ENCODE results near the gene SIGLEC12.
"Not testable (repeated sequence)": the region's sequence is repeated elsewhere in the genome, so short reads cannot be mapped to it uniquely, and the experiment has no call there.

The SIGLEC12 gene

DNA sequence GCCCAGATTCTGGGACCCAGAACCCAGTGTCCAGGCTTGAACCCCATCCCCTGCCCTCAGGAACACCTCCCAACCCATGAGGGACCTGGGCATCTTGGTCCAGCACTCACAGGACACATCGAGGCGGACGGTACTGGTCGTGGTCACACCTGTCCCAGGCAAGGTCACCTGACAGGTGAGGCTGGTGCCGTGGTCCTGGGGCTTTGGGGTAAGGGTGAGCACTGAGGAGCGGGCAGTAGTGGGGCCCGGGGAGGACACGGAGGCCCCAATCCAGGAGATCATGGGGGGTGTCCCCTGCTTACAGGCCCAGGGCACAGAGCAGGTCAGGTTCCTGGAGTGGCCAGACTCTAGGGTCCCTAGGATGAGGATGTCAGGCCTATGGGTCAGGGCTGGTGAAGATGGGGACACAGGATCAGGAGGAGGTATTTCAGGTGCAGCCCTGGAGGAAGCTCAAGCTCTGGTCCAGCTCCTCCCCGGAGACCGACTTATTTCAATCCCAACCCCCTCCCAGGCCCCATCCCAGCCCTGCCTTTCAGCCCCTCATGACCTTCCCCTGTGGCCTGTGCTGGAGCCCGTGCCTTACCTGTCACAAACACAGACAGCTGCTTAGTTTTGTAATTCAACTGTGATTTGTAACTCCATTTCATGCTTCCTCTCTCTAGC, 44.1 kb downstream of the SIGLEC12 start:
- no peak overlapping the region for H3K27ac ChIP-seq (ENCODE audit: low read depth, low read length)
- H3K9ac ChIP-seq (ENCODE audit: low read depth, low read length), result no peak overlapping the region
- no peaks in the 10 kb centered on the region for H3K27me3 ChIP-seq (ENCODE audit: control insufficient read depth, insufficient read depth, low read length)
- H3K36me3 ChIP-seq (ENCODE audit: control insufficient read depth, insufficient read depth, low read length), result no peaks in the 10 kb centered on the region
- no peaks in the 10 kb centered on the region; the same call in 1 of the 2 replicates for H3K9me3 ChIP-seq (ENCODE audit: control insufficient read depth, insufficient read depth, low read length)
- peaks cover 3% of the 10 kb centered on the region; the same call in 1 of the 2 replicates for H3K4me1 ChIP-seq (ENCODE audit: control insufficient read depth, insufficient read depth, low read length)
- H3K4me3 ChIP-seq (ENCODE audit: low read depth, low read length), result no peak overlapping the region

GRCh38 chr19:51456541-51457290, 44.9 kb downstream of the SIGLEC12 start:
- Histone ChIP-seq H3K9ac (ENCODE audit: low read depth, low read length) (no peak overlapping the region), H3K4me1 (ENCODE audit: control insufficient read depth, insufficient read depth, low read length) (peaks cover 3% of the 10 kb centered on the region; the same call in 1 of the 2 replicates), H3K27me3 (ENCODE audit: control insufficient read depth, insufficient read depth, low read length) (no peaks in the 10 kb centered on the region), H3K9me3 (ENCODE audit: control insufficient read depth, insufficient read depth, low read length) (no peaks in the 10 kb centered on the region; the same call in 1 of the 2 replicates), H3K4me3 (ENCODE audit: low read depth, low read length) (no peak overlapping the region), H3K27ac (ENCODE audit: low read depth, low read length) (no peak overlapping the region), H3K36me3 (ENCODE audit: control insufficient read depth, insufficient read depth, low read length) (no peaks in the 10 kb centered on the region)

DNA sequence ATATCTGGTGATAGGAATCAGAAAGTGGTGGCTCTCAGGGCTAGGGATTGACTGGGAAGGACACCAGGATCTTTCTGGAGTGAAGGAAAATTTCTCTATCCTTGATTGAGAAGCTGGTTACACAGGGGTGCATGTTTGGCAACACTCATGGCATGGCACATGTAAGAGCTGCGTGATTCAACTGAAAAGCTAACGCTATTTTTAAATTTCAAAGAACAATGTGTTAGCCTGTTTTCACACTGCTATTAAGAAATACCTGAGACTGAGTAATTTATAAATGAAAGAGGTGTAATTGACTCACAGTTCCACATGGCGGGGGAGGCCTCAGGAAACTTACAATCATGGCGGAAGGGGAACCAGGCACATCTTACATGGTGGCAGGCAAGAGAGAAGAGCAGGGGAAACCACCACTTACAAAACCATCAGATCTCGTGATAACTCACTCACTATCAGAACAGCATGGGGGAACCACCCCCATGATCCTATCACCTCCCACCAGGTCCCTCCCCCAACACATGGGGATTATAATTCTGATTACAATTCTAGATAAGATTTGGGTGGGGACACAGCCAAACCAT, 50.8 kb downstream of the SIGLEC12 start:
- Histone ChIP-seq H3K27ac (ENCODE audit: low read depth, low read length) (no peak overlapping the region), H3K4me3 (ENCODE audit: low read depth, low read length) (no peak overlapping the region), H3K27me3 (ENCODE audit: control insufficient read depth, insufficient read depth, low read length) (no peaks in the 10 kb centered on the region), H3K36me3 (ENCODE audit: control insufficient read depth, insufficient read depth, low read length) (no peaks in the 10 kb centered on the region), H3K9me3 (ENCODE audit: control insufficient read depth, insufficient read depth, low read length) (peaks cover 20% of the 10 kb centered on the region), H3K4me1 (ENCODE audit: control insufficient read depth, insufficient read depth, low read length) (no peaks in the 10 kb centered on the region), H3K9ac (ENCODE audit: low read depth, low read length) (no peak overlapping the region)

DNA sequence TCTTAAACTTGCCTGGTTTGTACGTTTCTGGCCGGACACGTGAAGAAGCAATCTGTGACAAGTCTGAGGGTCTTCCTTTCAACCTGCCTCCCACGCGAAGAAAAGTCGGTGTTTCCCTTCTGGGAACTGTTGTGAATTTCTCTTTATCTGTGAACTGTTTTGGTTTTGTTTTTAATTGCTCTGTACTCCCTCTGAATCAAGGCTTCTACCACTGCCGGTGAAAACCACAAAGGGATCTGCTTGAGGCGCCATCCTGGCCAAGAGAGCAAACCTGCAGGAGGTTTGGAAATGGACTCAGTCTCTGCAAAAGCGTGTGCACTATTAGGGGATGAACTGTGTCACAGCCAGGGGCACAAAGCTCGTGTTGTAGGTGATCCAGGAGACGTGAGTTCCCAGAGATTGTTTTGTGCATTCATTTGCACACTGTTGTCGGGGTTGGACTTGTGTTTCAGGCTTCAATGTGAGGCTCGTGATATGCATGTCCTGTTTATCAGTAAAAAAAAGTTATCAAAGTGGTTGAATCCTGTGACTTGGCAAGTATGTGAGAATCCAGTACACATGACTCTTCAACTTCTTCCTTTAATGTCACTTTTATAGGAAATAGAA, 53.1 kb downstream of the SIGLEC12 start:
- Histone ChIP-seq H3K9me3 (ENCODE audit: control insufficient read depth, insufficient read depth, low read length) (peaks cover 20% of the 10 kb centered on the region), H3K9ac (ENCODE audit: low read depth, low read length) (no peak overlapping the region), H3K4me3 (ENCODE audit: low read depth, low read length) (no peak overlapping the region), H3K36me3 (ENCODE audit: control insufficient read depth, insufficient read depth, low read length) (no peaks in the 10 kb centered on the region), H3K27me3 (ENCODE audit: control insufficient read depth, insufficient read depth, low read length) (no peaks in the 10 kb centered on the region), H3K4me1 (ENCODE audit: control insufficient read depth, insufficient read depth, low read length) (no peaks in the 10 kb centered on the region), H3K27ac (ENCODE audit: low read depth, low read length) (no peak overlapping the region)

DNA sequence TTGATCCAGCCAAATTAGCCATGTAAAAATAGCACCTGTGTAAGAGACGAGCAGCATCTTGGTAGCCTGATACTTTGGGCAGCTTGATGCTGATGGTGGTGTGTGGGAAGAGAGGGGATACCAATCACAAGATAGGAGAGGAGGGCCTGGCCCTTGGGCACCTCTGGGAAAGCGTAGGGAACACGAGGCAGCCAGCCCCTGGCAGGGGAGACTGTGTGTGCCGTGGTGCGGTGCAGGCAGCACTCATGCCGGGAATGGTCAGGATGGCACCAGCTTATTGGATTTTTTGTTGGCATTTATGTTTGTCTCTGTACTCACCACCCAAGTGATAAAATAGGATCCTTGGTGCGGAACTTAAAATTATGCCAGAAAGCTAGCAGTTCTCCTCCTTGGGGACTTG, 53.6 kb downstream of the SIGLEC12 start:
- no peak overlapping the region for H3K27ac ChIP-seq (ENCODE audit: low read depth, low read length)
- H3K9ac ChIP-seq (ENCODE audit: low read depth, low read length), result no peak overlapping the region
- no peaks in the 10 kb centered on the region for H3K36me3 ChIP-seq (ENCODE audit: control insufficient read depth, insufficient read depth, low read length)
- H3K27me3 ChIP-seq (ENCODE audit: control insufficient read depth, insufficient read depth, low read length), result no peaks in the 10 kb centered on the region
- peaks cover 20% of the 10 kb centered on the region for H3K9me3 ChIP-seq (ENCODE audit: control insufficient read depth, insufficient read depth, low read length)
- no peak overlapping the region for H3K4me3 ChIP-seq (ENCODE audit: low read depth, low read length)
- H3K4me1 ChIP-seq (ENCODE audit: control insufficient read depth, insufficient read depth, low read length), result no peaks in the 10 kb centered on the region

GRCh38 chr19:51447510-51447909, 54.1 kb downstream of the SIGLEC12 start:
- H3K27me3 ChIP-seq (ENCODE audit: control insufficient read depth, insufficient read depth, low read length); H3K4me1 ChIP-seq (ENCODE audit: control insufficient read depth, insufficient read depth, low read length); H3K9ac ChIP-seq (ENCODE audit: low read depth, low read length); H3K27ac ChIP-seq (ENCODE audit: low read depth, low read length); H3K4me3 ChIP-seq (ENCODE audit: low read depth, low read length); H3K36me3 ChIP-seq (ENCODE audit: control insufficient read depth, insufficient read depth, low read length): not testable (repeated sequence)
- peaks cover 20% of the 10 kb centered on the region for H3K9me3 ChIP-seq (ENCODE audit: control insufficient read depth, insufficient read depth, low read length)

GRCh38 chr19:51441410-51442390, 59.9 kb downstream of the SIGLEC12 start:
- H3K27me3 ChIP-seq (ENCODE audit: control insufficient read depth, insufficient read depth, low read length), result no peaks in the 10 kb centered on the region

More at GRCh38 chr19:51441410-51442390, 59.9 kb downstream of the SIGLEC12 start:
- H3K27ac ChIP-seq (ENCODE audit: low read depth, low read length), result no peak overlapping the region
- peaks cover 2% of the 10 kb centered on the region; the same call in 1 of the 2 replicates for H3K9me3 ChIP-seq (ENCODE audit: control insufficient read depth, insufficient read depth, low read length)
- H3K9ac ChIP-seq (ENCODE audit: low read depth, low read length), result no peak overlapping the region
- no peaks in the 10 kb centered on the region for H3K36me3 ChIP-seq (ENCODE audit: control insufficient read depth, insufficient read depth, low read length)
- no peaks in the 10 kb centered on the region for H3K4me1 ChIP-seq (ENCODE audit: control insufficient read depth, insufficient read depth, low read length)
- H3K4me3 ChIP-seq (ENCODE audit: low read depth, low read length), result no peak overlapping the region
